Lung (tissue), 12 donors: ENCODE measurements around the gene PSAPL1. TPM values are rescaled to one million over a fixed set of nuclear protein-coding genes. Genes with fewer than 3 reads are reported as not detected.

Experiments used
- ATAC-seq: fragments of 200-7000 bp; cut with Tn5 transposase; one replicate; pipeline ENCODE4 v1.9.1; 2020; ENCODE audit warnings: moderate number of reproducible peaks; ENCODE audit not compliant: insufficient read depth, low FRiP score
- DNase-seq, 3 donors: peaks; one replicate each; pipeline ENCODE4 v3.0.0-alpha.2; 2013 to 2017
- H3K27ac ChIP-seq, 2 donors: one replicate each; pipeline ENCODE4 v1.5.1; 2013; ENCODE audit warnings: mild to moderate bottlenecking in 2 of 2, moderate library complexity in 2 of 2, control low read depth in 1 of 2, inconsistent platforms in 1 of 2, low read depth in 1 of 2, low read length in 1 of 2
- H3K27me3 ChIP-seq, 3 donors: one replicate each; pipeline ENCODE4 v1.5.1; 2013; ENCODE audit warnings: low read length in 2 of 3; ENCODE audit not compliant: control insufficient read depth in 3 of 3, insufficient read depth in 3 of 3
- H3K36me3 ChIP-seq, 4 donors: one replicate each; pipeline ENCODE4 v1.5.1; 2013; ENCODE audit warnings: low read length in 4 of 4, mild to moderate bottlenecking in 1 of 4, moderate library complexity in 1 of 4; ENCODE audit not compliant: control insufficient read depth in 4 of 4, insufficient read depth in 4 of 4
- H3K4me1 ChIP-seq, 5 donors: one replicate each; pipeline ENCODE4 v1.5.1; 2013; ENCODE audit warnings: low read length in 5 of 5, mild to moderate bottlenecking in 2 of 5, moderate library complexity in 1 of 5; ENCODE audit not compliant: control insufficient read depth in 5 of 5, insufficient read depth in 5 of 5
- H3K4me3 ChIP-seq: one replicate; pipeline ENCODE4 v1.5.1; 2013; ENCODE audit warnings: mild to moderate bottlenecking, control low read depth, moderate library complexity
- H3K9ac ChIP-seq, 2 donors: one replicate each; pipeline ENCODE4 v1.5.1; 2013; ENCODE audit warnings: low read length in 2 of 2, control low read depth in 1 of 2; ENCODE audit not compliant: insufficient read depth in 1 of 2
- H3K9me3 ChIP-seq, 4 donors: one replicate each; pipeline ENCODE4 v1.5.1; 2013; ENCODE audit warnings: low read length in 3 of 4, mild to moderate bottlenecking in 1 of 4, moderate library complexity in 1 of 4; ENCODE audit not compliant: control insufficient read depth in 4 of 4, insufficient read depth in 3 of 4
- WGBS, 2 donors: extraction: QIAGEN DNeasy Blood & Tissue Kit; methylation state at CpG; one replicate each; pipeline ENCODE4 v1.1.7; 2013; 5-methylcytosine and 5-hydroxymethylcytosine counted together
- polyA plus RNA-seq, 2 donors: library from polyadenylated mRNA; stranded (reverse); fragments of 200-250 nt; gene quantifications; one replicate each; pipeline ENCODE4 v1.2.1, GENCODE V29; 2013
- total RNA-seq, 2 donors: library from RNA; depleted of rRNA in 1 of 2; stranded (reverse); fragments of >200 nt in 1 of 2; gene quantifications; one replicate each; pipeline ENCODE4 v1.2.1, GENCODE V29; 2014 to 2021
- TF ChIP-seq, protein P1 (sequence below): IDR thresholded peaks from 2 replicates; pipeline ENCODE4 v1.5.1; 2012; ENCODE audit warnings: mild to moderate bottlenecking; ENCODE audit errors: control extremely low read depth, extremely low read depth
- donor health status: control.
- donor health status: control.
- donor health status: Bipolar disorder and iron deficiency.
- donor health status: healthy.
- donor health status: DM: yes; HTN: yes; CAD: no.

PSAPL1 gene
- total and polyA plus RNA-seq, 4 donors = 0.06 to 0.55 (median 0.24) TPM; not detected in 1

DNA sequence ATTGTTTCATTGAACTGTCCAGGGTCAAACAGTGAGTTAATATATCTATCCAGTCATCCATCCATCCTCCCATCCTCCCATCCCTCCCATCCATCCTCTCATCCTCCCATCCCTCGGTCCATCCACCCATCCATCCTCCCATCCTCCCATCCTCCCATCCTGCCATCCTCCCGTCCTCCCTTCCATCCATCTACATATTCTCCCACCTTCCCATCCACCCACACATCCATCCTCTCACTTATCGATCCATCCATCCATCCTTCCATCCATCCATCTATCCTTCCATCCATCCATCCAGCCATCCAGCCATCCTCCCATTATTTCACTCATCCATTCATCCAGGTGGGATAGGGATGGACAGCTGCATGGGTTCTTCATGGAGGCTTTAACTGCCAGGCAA, 35.4 kb upstream of the PSAPL1 start:
- H3K27me3 ChIP-seq = peaks cover 0 to 3% (median 0%) of the 10 kb centered on the region in 3 donors
- no peaks in the 10 kb centered on the region for H3K4me1 ChIP-seq
- H3K9me3 ChIP-seq = peaks cover 0 to 8% (median 0%) of the 10 kb centered on the region in 4 donors
- no peak overlapping the region for H3K9ac ChIP-seq
- TF ChIP-seq, protein P1, sequence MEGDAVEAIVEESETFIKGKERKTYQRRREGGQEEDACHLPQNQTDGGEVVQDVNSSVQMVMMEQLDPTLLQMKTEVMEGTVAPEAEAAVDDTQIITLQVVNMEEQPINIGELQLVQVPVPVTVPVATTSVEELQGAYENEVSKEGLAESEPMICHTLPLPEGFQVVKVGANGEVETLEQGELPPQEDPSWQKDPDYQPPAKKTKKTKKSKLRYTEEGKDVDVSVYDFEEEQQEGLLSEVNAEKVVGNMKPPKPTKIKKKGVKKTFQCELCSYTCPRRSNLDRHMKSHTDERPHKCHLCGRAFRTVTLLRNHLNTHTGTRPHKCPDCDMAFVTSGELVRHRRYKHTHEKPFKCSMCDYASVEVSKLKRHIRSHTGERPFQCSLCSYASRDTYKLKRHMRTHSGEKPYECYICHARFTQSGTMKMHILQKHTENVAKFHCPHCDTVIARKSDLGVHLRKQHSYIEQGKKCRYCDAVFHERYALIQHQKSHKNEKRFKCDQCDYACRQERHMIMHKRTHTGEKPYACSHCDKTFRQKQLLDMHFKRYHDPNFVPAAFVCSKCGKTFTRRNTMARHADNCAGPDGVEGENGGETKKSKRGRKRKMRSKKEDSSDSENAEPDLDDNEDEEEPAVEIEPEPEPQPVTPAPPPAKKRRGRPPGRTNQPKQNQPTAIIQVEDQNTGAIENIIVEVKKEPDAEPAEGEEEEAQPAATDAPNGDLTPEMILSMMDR = no peak
- no peak overlapping the region for H3K27ac ChIP-seq
- ATAC-seq (no peak), DNase-seq (no peak)
- 84 to 91% methylated on average over 3 of the region's 3 CpGs for WGBS, 2 donors
- no peaks in the 10 kb centered on the region for H3K36me3 ChIP-seq
- H3K4me3 ChIP-seq = no peak overlapping the region

- no peak overlapping the region for H3K4me3 ChIP-seq
- H3K27me3 ChIP-seq = peaks cover 0 to 3% (median 0%) of the 10 kb centered on the region in 3 donors
- ATAC-seq (no peak), DNase-seq (no peak)
- H3K9me3 ChIP-seq = peaks cover 0 to 8% (median 0%) of the 10 kb centered on the region in 4 donors
- H3K9ac ChIP-seq = no peak overlapping the region
- no peaks in the 10 kb centered on the region for H3K36me3 ChIP-seq
- TF ChIP-seq, protein P1 = no peak
- H3K4me1 ChIP-seq = no peaks in the 10 kb centered on the region
- no peak overlapping the region for H3K27ac ChIP-seq
- 89 to 91% methylated on average over 4 of the region's 4 CpGs for WGBS, 2 donors
Measured at GRCh38 chr4:7469023-7469422, 34.3 kb upstream of the PSAPL1 start.

DNA sequence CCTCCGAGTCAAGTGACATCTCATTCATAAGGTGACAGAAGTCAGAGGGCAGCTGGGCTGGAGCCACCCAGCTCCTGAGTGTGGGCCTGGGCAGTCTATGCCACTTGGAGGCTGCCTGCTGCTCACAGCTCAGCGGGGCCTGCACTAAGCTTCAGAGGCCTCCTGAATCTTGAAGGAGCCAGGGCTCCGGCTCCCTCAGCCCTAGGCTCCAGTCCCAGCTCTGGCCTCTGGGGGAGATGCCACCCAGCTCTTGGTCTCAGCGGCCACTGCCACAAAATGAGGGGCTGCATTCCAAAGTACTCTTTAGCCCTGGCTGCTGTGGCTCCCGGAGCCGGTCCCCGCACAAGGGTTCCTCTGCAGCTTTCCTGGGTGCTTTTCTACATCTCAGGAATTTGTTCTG, 32.7 kb upstream of the PSAPL1 start:
- ATAC-seq (no peak), DNase-seq (no peak)
- TF ChIP-seq, protein P1 = no peak
- Histone ChIP-seq H3K27me3 (peaks cover 0 to 3% (median 0%) of the 10 kb centered on the region in 3 donors), H3K27ac (no peak overlapping the region), H3K36me3 (no peaks in the 10 kb centered on the region), H3K4me3 (no peak overlapping the region), H3K9ac (no peak overlapping the region), H3K9me3 (peaks cover 0 to 10% (median 0%) of the 10 kb centered on the region in 4 donors), H3K4me1 (no peaks in the 10 kb centered on the region)
- WGBS, 2 donors = 86 to 89% methylated on average over 7 of the region's 7 CpGs

DNA sequence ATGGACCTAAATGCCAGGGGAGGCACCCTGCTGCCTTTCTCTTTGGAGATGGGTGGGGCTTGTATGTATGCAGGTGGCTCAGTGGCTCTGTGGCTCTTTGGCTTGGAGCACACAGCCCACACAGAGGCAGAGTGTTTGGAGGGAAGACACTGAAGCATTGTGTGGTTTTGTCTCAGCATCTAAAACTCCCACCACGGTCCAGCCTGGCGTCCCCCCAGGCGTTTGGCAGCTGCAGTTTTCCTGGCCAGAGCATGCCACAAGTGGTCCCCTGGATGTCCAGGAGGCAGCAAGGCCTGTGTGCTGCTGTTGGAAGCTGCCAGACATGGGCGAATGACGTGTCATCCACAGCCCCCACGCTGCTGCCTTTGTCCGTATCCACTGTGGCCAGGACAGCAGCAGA, 32.2 kb upstream of the PSAPL1 start:
- H3K27ac ChIP-seq = no peak overlapping the region
- DNase-seq (no peak), ATAC-seq (no peak)
- no peak overlapping the region for H3K9ac ChIP-seq
- no peaks in the 10 kb centered on the region for H3K27me3 ChIP-seq
- H3K4me3 ChIP-seq = no peak overlapping the region
- H3K36me3 ChIP-seq = no peaks in the 10 kb centered on the region
- TF ChIP-seq, protein P1 = no peak
- H3K4me1 ChIP-seq = no peaks in the 10 kb centered on the region
- peaks cover 0 to 10% (median 0%) of the 10 kb centered on the region in 4 donors for H3K9me3 ChIP-seq
- 89 to 94% methylated on average over 7 of the region's 7 CpGs for WGBS, 2 donors
